GM18907 (cell line): ENCODE data around the gene FASLG.
"Not testable (repeated sequence)": the region's sequence is repeated elsewhere in the genome, so short reads cannot be mapped to it uniquely, and the experiment has no call there.

Source experiments
- ATAC-seq: cut with Tn5 transposase; IDR thresholded peaks from one replicate; pipeline ENCODE4 v1.9.1; 2021; ENCODE audit warnings: mild to moderate bottlenecking, moderate library complexity; ENCODE audit not compliant: unreplicated experiment

FASLG gene, protein sequence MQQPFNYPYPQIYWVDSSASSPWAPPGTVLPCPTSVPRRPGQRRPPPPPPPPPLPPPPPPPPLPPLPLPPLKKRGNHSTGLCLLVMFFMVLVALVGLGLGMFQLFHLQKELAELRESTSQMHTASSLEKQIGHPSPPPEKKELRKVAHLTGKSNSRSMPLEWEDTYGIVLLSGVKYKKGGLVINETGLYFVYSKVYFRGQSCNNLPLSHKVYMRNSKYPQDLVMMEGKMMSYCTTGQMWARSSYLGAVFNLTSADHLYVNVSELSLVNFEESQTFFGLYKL

DNA sequence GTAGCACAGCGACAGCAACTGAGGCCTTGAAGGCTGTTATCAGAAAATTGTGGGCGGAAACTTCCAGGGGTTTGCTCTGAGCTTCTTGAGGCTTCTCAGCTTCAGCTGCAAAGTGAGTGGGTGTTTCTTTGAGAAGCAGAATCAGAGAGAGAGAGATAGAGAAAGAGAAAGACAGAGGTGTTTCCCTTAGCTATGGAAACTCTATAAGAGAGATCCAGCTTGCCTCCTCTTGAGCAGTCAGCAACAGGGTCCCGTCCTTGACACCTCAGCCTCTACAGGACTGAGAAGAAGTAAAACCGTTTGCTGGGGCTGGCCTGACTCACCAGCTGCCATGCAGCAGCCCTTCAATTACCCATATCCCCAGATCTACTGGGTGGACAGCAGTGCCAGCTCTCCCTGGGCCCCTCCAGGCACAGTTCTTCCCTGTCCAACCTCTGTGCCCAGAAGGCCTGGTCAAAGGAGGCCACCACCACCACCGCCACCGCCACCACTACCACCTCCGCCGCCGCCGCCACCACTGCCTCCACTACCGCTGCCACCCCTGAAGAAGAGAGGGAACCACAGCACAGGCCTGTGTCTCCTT is at the start of gene FASLG:
TSS of gene FASLG (plus strand) at position 233 of the 583 bp plus-strand sequence. CDS start at position 332, 99 bp downstream.
- no peak for ATAC-seq

DNA sequence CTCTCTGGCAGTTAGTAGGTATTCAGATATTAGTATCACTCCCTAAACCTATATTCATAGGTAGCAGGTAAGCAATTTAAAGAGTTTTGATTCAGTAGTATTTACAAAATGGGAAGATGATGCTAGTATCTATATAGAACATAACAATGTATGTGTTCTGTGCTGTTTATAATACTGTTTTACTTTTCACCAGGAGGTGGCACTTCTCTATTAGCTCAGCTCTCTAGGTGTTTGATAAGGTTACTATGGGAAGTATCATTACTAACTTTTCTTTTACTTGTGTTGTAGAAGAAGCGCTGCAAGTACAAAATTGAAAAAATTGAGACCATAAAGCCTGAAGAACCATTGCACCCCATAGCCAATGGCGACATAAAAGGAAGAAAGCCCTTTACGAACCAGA is 49.4 kb upstream of the FASLG start:
- ATAC-seq = no peak

DNA sequence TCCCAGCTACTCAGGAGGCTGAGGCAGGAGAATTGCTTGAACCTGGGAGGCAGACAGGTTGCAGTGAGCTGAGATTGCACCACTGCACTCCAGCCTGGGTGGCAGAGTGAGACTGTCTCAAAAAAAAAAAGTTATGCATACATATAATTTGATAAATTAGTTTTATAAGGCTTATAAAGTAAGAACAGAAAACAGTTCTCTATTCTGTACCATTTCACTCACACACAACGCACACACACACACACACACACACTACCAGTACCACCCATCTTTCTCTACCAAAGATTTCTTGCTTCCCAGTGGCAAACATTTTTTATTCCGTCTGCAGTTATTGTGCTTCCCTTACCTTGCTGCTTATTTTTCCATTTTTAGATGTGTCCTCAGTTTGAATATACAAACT is 46.4 kb upstream of the FASLG start:
- no peak for ATAC-seq

DNA sequence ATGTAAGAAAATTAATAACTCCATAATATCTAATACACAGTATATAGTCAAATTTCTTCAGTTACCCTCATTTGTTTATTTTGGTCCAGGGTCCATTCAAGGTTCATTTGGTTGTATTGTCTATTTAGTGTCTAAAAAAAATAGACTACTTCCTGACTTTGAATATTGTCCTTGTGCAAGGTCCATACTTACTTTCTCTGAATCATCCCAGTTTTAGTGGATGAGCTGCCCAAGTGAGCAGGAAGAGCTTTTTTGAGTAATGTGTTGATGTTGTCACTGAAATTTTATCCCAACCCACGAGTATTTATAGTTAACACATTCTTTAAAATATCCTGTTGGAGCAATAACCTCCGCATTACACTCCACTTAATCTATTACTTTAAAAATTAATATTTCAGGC is 45.6 kb upstream of the FASLG start:
- ATAC-seq = no peak

DNA sequence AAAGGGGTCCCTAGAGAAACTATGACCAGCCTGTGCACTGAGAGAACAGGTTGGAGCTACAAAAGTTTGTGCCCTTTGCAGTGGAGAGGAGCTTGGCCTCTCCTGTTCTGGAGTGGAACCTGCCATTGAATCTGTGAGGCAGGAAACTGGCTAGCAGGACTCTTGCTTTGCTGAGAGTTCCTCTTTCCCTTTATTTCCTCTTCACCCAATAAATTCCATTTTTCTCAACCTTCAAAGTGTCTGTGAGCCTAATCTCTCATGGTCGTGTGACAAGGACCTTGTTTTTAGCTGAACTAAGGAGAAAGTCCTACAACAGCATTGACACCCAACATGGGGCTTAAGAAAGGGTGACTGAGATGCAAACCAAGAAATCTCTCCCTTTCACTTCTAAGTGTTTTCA is 42.7 kb upstream of the FASLG start:
- ATAC-seq = no peak

DNA sequence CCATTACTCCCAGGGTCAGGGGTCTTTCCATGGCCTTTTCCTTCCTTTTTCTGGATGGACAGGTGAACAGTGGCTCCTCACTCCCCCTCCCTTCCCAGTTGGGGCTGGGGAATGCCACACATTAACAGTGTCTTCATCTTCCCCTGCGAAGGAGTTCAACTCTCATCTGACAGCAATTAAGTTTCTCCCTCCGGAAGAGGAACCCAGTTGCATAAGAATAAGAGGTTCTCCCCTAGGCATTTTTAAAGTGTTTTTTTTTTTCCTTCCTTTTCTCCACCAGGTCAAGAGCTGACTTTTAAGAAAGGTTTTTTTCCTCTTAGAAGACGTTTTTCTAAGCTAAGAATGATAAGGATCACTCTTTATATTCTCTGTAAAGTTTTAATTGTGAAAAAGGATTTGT is 42.3 kb upstream of the FASLG start:
- no peak for ATAC-seq

DNA sequence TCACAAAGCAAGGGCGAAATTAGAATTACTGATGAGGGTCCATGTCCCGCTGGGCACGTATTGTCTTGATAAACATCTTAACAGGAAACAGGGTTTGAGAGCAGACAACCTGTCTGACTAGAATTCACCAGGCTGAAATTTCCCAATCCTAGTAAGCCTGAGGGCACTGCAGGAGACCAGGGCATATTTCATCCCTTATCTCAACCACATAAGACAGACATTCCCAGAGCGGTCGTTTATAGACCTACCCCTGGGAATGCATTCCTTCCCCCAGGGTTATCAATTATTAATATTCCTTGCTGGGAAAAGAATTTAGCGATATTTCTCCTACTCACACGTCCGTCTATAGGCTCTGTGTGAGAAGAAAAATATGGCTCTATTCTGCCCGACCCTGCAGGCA is 38.3 kb upstream of the FASLG start:
- ATAC-seq = not testable (repeated sequence)

DNA sequence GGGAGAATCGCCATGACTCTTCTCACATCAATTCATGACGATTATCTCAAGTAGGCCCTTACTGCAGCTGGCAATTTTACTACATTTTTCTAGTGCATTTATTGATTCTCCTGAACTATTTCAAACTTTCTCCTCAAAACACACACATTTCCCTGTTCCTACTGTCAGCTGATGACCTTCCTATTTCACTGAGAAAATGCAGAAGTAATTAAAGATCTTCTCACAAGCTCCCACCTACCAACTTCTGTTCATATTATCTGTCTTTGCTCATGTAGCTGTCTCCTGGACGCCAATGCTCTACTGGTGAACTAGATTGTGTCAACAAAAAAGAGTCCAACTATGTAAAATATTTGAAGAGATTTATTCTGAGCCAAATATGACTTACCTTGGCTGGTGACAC is 36.4 kb upstream of the FASLG start:
- no peak for ATAC-seq

DNA sequence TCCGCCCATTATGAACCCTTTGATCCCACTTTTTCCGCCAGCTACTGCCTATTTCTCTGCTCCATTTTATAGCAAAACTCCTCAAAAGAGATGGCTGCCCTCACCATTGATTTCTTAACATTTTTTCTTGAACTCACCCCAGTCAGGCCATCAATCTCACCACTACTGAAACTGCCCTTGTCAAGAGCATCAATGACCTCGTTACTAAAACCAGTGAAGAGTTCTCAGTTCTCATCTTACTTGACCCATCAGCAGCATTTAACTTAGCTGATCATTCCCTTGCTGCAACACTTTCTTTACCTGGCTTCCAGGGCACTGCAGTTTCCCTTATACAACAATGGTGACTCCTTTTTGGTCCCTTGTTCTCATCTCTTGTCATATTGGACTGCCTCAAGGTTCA is 35.2 kb upstream of the FASLG start:
- no peak for ATAC-seq

DNA sequence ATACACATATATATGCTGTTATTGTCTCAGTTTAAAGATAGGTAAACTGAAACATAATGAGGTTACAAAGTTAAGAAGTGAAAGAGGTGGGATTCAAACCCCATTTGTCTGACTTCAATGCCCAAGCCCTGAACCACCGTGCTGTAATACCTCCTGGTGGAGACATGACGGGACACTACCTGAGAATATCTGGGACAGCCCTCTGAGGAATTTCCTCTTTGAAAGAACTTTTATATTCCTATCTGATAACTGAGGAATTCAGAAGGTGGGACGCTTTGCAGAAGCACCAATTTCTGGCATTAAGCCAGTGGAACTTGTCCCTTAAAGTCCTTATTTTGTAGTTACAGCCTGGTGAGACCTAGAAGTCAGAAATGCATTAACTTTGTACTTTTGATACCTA is 32.1 kb upstream of the FASLG start:
- no peak for ATAC-seq

DNA sequence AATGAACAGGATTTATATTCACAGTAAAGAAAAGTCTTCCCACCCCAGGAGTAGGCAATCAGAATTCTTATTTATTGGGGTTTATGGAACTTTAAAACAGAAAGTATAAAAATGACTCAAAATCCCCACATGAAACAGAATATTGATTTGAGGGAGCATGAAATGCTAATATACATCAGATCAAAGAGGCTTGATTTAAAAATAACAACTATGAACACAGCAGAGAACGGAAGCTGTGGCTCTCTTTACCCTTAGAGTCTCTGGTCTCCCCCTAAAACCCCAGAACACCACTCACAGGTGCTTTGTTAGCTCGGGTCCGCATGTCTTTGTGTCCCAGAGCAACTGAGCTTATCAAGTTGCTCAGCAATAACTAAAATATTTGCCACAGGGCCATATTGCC is 31.2 kb upstream of the FASLG start:
- no peak for ATAC-seq

DNA sequence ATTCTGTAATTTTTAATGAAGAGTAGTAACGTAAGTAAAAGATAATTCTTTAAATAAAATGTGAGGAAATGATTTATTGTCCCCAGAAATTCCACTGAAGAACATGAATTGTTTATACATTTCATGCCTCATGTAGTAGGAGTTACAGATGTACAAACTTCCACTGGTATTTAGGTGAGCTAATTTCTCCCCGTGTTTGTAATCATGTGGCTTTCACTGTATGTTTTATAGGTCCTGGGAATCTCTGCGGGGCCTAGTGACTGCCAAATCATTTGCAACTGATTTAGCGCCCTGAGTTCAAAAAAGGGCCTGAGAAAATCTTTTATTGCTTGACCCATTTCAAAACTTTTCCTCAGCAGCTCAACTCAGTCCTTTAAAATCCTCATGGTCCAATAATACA is 30.5 kb upstream of the FASLG start:
- no peak for ATAC-seq

DNA sequence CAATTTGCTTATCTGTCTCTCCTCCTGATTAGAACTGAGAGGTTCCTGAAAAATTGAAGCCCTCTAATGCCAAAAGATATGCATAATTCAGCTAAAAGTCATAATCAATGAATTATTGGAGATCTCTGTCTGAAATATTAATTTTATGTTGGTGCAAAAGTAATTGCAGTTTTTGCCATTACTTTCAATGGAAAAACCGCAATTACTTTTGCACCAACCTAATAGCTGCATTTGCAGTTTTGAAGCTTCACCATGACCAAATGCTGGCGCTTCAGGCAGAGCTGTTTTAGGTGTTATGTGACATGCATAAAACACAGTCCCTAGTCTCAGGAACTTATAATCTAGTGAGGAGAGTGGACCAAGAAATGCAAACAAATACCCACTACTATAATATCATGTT is 29.7 kb upstream of the FASLG start:
- ATAC-seq = no peak

DNA sequence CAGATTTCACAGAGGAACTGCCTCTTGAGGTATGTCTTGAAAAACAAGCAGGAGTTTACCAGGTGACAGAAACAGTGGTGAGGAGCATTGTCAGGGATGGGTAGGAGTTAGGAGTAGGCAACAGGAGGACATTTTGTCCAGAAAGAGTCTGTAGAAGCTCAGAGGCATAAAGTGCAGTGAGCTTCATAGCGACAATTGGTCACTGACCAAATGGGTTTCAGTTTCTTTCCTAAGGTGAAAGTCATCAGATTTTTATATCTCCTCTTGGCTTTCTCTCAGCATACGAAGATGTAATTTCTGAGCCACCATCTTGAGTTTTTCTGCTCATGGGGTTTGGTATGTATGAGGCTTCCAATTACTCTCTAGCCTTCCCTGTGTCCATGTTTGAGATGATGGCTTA is 29.3 kb upstream of the FASLG start:
- ATAC-seq = no peak

DNA sequence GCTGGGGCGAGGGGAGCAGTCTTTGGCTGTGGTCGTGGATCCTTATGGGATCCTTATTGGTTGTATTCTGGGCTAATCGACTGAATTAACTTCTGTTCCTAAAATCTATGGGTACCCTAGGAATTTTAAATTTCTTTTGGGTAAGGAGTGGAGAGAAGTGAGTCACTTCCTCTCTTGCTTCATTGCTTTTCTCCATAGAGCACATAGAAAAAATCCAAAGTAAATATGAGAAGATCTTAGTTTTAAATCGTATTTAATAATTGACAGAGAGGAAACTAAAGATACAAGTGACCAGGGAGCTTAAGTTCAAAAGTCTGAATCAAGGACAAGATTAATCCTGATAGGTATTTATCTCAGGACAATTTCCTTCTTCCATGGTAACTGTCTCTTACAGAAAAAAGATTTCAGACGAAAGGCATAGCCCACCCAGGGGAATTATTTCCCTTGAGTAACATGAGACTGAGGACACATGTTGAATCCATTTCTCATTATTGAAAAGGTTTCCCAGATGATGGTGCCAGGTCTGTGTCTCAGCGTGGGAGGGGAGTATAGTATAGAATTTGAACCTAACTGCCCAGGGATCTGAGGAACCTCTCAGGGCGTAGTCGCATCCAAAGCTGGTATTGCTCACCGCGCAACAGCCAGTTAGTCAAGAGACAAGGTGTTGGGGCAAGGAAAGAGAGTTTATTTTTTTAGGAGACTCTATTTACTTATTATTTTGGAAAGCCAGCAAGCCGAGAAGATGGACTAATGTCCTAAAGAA is 28.7 kb upstream of the FASLG start:
- no peak for ATAC-seq

DNA sequence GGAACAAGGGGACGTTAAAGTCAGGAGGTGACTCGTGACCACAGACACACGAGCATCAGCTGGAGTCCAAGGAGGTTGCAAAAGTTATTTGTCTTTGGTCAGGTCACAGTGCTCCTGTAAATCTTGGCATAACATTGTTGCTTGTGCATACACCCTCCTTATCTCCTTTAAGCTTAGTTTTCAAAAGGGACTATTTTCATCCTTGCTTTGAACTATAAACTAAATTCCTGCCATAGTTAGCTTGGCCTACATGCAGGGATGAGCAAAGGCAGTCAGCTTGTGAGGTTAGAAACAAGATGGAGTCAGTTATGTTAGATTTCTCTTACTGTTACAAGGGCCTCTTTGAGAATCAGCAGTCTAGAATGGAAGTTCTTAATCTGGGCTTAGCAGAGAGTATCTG is 28.0 kb upstream of the FASLG start:
- ATAC-seq = no peak

DNA sequence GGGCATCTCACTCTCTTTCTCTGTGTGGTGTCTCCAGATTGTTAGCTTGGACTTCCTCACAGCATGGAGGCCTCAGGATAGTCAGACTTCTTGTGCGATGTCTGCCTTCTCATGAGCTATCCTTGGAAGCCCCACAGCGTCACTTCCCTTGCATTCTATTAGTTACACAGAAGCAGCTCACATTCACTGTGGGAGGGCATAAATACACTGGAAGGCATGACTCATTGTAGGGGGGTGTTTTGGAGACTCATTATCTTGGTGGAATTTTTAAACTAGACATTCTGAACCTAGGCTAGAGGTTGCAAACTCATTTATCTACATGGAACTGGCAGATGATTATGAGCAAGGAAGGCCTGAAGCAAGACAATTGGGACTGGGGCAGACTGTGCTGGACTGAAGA is 21.4 kb upstream of the FASLG start:
- ATAC-seq = no peak

DNA sequence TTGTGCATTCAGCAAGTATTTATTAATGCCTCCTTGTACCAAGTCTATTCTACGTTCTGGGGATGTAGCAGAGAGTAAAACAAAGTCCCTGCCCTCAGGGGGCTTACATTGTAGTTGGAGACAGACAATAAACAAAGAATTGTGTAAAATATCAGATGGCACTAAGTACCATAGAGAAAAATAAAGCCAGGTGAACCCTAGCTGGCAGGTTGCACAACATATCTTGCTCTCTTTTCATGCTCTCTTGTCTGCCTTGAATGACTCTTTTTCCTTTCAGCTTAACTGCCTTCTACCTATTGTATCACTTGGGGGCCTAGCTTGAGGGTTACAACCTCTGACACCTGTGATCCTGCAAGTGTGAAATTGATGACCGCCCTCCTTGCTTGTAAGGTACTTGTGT is 20.7 kb upstream of the FASLG start:
- ATAC-seq = no peak

DNA sequence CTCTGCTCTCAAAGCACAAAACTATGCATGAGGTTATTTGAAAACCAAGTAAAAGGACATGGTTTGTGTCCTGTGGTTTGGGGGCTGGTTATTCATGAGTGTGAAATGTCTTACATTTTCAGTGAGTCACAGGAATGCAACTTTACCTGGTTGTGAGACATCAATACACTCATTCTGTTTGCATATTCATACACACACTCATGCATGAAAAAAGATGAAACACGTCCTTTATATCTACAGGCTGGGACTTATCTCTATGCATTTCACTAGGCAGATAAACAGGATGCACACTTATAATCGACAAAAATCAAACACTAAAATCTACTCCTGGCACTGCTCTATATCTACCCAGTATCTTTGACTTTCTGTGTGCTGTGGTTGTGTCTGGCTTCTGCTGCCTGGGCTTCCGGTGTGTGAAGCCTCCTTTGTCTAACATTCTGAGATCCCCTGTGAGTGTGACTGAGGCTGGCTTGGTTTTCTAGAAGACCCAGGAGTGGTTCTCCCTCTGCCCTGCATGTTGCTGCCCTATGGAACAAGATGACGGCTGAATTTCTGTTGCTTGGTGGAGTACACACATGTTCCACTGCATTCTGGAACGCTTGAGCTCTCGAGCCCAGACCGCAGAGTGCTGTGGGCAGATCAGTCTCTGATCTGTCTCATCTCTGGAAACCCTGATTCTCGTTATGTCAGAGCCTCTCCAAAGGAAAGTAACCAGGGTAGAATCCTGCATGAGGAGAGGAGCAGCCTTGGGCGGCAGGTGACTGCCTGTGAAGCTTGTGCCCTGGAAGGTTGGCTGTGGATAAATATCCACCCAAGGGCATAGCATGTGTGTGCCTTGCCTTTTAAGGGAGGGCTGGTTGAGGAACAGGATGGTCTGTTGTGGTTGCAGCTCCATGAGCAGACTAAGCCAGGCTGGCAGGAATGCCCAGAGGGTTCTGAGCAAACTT is 19.7 kb upstream of the FASLG start:
- ATAC-seq = peak; percentile 70

DNA sequence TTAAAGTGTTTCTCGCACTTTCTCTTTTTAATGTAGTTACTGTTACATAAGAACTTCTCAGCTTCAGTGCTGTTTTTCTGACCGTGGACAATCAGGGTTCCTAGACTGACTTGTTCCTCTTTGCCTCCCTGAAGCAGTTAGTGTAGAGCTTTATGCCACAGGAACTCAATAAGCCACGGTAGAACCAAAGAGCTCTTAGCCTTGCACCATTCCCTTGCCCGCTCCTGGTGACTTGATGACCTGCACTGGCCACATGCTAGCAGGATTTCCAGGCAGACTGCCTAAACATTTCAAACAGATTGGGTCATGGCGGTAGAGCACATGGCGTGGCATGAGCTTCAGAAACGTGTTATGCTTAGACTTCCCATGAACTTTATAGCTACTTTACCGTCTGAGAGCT is 18.8 kb upstream of the FASLG start:
- ATAC-seq = no peak

DNA sequence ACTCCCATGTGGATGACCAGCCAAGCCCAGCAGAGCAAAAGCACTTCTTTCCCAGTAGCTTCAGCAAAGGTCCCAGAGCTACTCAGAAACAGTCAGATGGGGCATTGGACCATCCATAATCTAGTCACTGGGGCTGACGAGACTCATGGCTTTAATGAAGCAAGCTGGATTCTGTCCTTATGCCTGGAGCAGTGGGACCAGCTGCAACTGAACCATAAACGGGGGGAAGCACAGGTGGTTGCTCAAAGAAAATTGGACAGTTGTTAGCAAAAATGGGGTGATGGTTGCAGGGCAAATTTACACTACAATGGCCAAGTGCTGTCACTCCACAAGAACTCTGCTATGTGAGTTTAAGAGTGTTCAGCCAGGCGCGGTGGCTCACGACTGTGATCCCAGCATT is 17.4 kb upstream of the FASLG start:
- no peak for ATAC-seq
